ENCODE results near the gene PSMG2.

PSMG2 gene

GRCh38 chr18:12703096-12703567 lies 290 bp downstream of the PSMG2 start:
- TF ChIP-seq, protein P1, sequence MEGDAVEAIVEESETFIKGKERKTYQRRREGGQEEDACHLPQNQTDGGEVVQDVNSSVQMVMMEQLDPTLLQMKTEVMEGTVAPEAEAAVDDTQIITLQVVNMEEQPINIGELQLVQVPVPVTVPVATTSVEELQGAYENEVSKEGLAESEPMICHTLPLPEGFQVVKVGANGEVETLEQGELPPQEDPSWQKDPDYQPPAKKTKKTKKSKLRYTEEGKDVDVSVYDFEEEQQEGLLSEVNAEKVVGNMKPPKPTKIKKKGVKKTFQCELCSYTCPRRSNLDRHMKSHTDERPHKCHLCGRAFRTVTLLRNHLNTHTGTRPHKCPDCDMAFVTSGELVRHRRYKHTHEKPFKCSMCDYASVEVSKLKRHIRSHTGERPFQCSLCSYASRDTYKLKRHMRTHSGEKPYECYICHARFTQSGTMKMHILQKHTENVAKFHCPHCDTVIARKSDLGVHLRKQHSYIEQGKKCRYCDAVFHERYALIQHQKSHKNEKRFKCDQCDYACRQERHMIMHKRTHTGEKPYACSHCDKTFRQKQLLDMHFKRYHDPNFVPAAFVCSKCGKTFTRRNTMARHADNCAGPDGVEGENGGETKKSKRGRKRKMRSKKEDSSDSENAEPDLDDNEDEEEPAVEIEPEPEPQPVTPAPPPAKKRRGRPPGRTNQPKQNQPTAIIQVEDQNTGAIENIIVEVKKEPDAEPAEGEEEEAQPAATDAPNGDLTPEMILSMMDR (IDR thresholded peaks at IDR 0.05; ENCODE audit: low read depth, low read length): no peak
- no peak for DNase-seq (ENCODE audit: low read depth)
- H3K4me3 ChIP-seq (ENCODE audit: low read depth, low read length): peak overlapping the region; percentile 83

DNA sequence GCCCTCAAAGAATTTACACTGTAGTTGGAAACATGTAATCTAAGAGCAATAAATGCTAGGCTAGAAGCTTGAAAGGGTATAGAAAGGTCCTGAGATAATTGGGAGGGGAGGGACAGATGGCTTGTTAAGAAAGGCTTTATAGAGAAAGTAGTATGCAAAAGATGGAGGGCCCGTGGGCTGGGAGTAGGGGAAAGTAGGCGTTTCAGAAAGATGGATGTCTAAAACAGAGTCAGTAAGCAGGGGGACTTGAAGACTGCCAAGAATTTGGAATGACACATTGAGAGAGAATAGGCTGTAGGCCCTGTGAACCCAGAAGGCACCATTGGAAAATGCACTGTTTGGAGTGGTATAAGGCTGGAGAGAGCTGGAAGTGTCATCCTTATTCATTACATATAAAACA lies 822 bp downstream of the PSMG2 start:
- peak; percentile 24 for DNase-seq (ENCODE audit: low read depth)

DNA sequence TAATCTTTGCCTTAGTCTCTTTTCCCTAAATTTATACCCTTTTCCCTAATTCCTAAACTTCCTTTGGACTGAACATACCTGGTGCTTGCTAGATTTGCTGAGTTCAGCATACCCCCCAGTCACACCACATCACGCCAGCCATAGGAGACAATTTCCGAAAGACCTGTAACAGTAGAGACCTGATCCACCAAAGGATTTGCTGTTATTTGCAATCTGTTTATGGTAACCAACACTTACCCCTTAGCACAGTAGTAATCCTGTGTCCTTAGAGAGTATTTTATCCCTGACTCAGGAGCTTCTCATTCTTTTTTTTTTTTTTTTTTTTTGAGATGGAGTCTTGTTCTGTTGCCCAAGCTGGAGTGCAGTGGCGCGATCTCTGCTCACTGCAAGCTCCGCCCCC lies 8.6 kb downstream of the PSMG2 start:
- no peak for DNase-seq (ENCODE audit: low read depth)
- H3K4me3 ChIP-seq (ENCODE audit: low read depth, low read length): no peak overlapping the region
- TF ChIP-seq MYC (IDR thresholded peaks at IDR 0.05; ENCODE audit: low read depth, low read length) (no peak), POLR2A (IDR thresholded peaks at IDR 0.05; ENCODE audit: extremely low read depth, insufficient read length) (no peak)
- TF ChIP-seq, protein P2, sequence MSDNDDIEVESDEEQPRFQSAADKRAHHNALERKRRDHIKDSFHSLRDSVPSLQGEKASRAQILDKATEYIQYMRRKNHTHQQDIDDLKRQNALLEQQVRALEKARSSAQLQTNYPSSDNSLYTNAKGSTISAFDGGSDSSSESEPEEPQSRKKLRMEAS (IDR thresholded peaks at IDR 0.05; ENCODE audit: low read depth, low read length): no peak
- TF ChIP-seq, protein P1 (IDR thresholded peaks at IDR 0.05; ENCODE audit: low read depth, low read length): no peak

More for the DNA sequence above, 822 bp downstream of the PSMG2 start:
- TF ChIP-seq, protein P2 (IDR thresholded peaks at IDR 0.05; ENCODE audit: low read depth, low read length): no peak
- TF ChIP-seq, protein P1 (IDR thresholded peaks at IDR 0.05; ENCODE audit: low read depth, low read length): no peak
- TF ChIP-seq POLR2A (IDR thresholded peaks at IDR 0.05; ENCODE audit: extremely low read depth, insufficient read length) (no peak), MYC (IDR thresholded peaks at IDR 0.05; ENCODE audit: low read depth, low read length) (no peak)
- H3K4me3 ChIP-seq (ENCODE audit: low read depth, low read length): peak overlapping the region; percentile 83

GRCh38 chr18:12721495-12722275 lies 18.8 kb downstream of the PSMG2 start:
- TF ChIP-seq POLR2A (IDR thresholded peaks at IDR 0.05; ENCODE audit: extremely low read depth, insufficient read length): no peak
- TF ChIP-seq, protein P1 (IDR thresholded peaks at IDR 0.05; ENCODE audit: low read depth, low read length): no peak
- no peak for TF ChIP-seq MYC (IDR thresholded peaks at IDR 0.05; ENCODE audit: low read depth, low read length)
- TF ChIP-seq, protein P2 (IDR thresholded peaks at IDR 0.05; ENCODE audit: low read depth, low read length): no peak
- no peak overlapping the region for H3K4me3 ChIP-seq (ENCODE audit: low read depth, low read length)
- DNase-seq (ENCODE audit: low read depth): no peak

GRCh38 chr18:12722731-12723130 lies 19.9 kb downstream of the PSMG2 start:
- DNase-seq (ENCODE audit: low read depth): no peak
- TF ChIP-seq POLR2A (IDR thresholded peaks at IDR 0.05; ENCODE audit: extremely low read depth, insufficient read length) (no peak), MYC (IDR thresholded peaks at IDR 0.05; ENCODE audit: low read depth, low read length) (no peak)
- TF ChIP-seq, protein P1 (IDR thresholded peaks at IDR 0.05; ENCODE audit: low read depth, low read length): no peak
- TF ChIP-seq, protein P2 (IDR thresholded peaks at IDR 0.05; ENCODE audit: low read depth, low read length): no peak
- H3K4me3 ChIP-seq (ENCODE audit: low read depth, low read length): no peak overlapping the region

All from NB4 (cell line).